NCI-H226 (cell line): ENCODE results near the gene MARCHF5.
"Not testable (repeated sequence)": the region's sequence is repeated elsewhere in the genome, so short reads cannot be mapped to it uniquely, and the experiment has no call there.

Experiments used
- DNase-seq: peaks from one replicate; pipeline ENCODE4 v3.0.0-alpha.2; 2015

MARCHF5 gene

GRCh38 chr10:92393173-92393572, 102.2 kb downstream of the MARCHF5 start:
- DNase-seq, result not testable (repeated sequence)

DNA sequence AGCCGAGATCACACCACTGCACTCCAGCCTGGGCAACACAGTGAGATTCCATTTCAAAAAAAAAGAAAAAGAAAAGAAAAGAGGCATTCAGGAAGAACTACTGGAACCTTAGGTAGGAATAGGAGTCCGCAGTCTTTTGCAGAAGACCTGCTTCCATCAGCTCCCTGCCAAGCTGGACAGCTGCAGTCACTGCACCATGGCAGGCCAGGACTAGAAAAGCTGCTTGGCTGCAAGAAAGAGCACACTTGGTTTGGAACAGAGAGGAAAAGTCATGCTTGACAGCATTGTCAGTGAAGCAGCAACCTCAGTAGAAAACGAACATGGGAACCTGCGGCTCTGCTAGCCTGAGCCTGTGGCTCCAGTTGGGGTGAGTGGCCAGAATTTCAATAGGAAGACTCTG, 104.3 kb downstream of the MARCHF5 start:
- DNase-seq, result no peak

GRCh38 chr10:92402234-92402633, 111.3 kb downstream of the MARCHF5 start:
- DNase-seq, result not testable (repeated sequence)
